HG03025 (cell line): ENCODE data around the gene NUP58.

ENCODE experiments used
- ATAC-seq: cut with Tn5 transposase; IDR thresholded peaks from one replicate; pipeline ENCODE4 v1.9.1; 2021; ENCODE audit warnings: mild to moderate bottlenecking, moderate library complexity; ENCODE audit not compliant: unreplicated experiment, low FRiP score

Gene NUP58

GRCh38 chr13:25301347-25302113 is at the start of gene NUP58:
Gene NUP58, plus strand, starts transcription at chr13:25301625. Its CDS starts 149 bp downstream, at chr13:25301774.
- peak; percentile 99 for ATAC-seq

- ATAC-seq = no peak
These were observed 49.2 kb upstream of the NUP58 start for GRCh38 chr13:25252225-25252624.

- no peak for ATAC-seq
These were observed 48.7 kb upstream of the NUP58 start for GRCh38 chr13:25252752-25253151.

GRCh38 chr13:25253702-25254101 is 47.7 kb upstream of the NUP58 start:
- ATAC-seq = no peak

- no peak for ATAC-seq
These were observed 39.2 kb upstream of the NUP58 start for GRCh38 chr13:25262261-25262660.

GRCh38 chr13:25266706-25267105 is 34.7 kb upstream of the NUP58 start:
- no peak for ATAC-seq

GRCh38 chr13:25267715-25268114 is 33.7 kb upstream of the NUP58 start:
- no peak for ATAC-seq

GRCh38 chr13:25268561-25268960 is 32.9 kb upstream of the NUP58 start:
- no peak for ATAC-seq

- no peak for ATAC-seq
These were observed 24.7 kb upstream of the NUP58 start for GRCh38 chr13:25276748-25277147.

GRCh38 chr13:25280396-25280795 is 21.0 kb upstream of the NUP58 start:
- ATAC-seq = no peak

- peak; percentile 57 for ATAC-seq
These were observed 20.1 kb upstream of the NUP58 start for GRCh38 chr13:25281193-25281934.

- ATAC-seq = peak; percentile 21
These were observed 19.5 kb upstream of the NUP58 start for GRCh38 chr13:25281935-25282332.

GRCh38 chr13:25286308-25286968 is 15.0 kb upstream of the NUP58 start:
- no peak for ATAC-seq

- ATAC-seq = peak; percentile 99
These were observed 14.2 kb upstream of the NUP58 start, which contains the start of gene MTMR6 for GRCh38 chr13:25286969-25287961. Gene MTMR6, minus strand, starts transcription at chr13:25287488. Its CDS starts 241 bp downstream, at chr13:25287247.

GRCh38 chr13:25288966-25289365 is 12.5 kb upstream of the NUP58 start:
- ATAC-seq = no peak

- ATAC-seq = no peak
These were observed 9.7 kb upstream of the NUP58 start for GRCh38 chr13:25291691-25292090.

- no peak for ATAC-seq
These were observed 9.1 kb upstream of the NUP58 start for GRCh38 chr13:25292301-25292700.

GRCh38 chr13:25295228-25295627 is 6.2 kb upstream of the NUP58 start:
- ATAC-seq = no peak

- no peak for ATAC-seq
These were observed 5.7 kb upstream of the NUP58 start for GRCh38 chr13:25295701-25296100.

GRCh38 chr13:25300861-25301346 is 521 bp upstream of the NUP58 start:
- ATAC-seq = peak; percentile 10
